ENCODE measurements around the gene MAD1L1. TPM values are rescaled to one million over a fixed set of nuclear protein-coding genes. Genes with fewer than 3 reads are reported as not detected.
"Not testable (repeated sequence)": the region's sequence is repeated elsewhere in the genome, so short reads cannot be mapped to it uniquely, and the experiment has no call there.

The MAD1L1 gene
- polyA plus RNA-seq, 4 donors, result 23.4 to 29.0 (median 25.7) TPM

DNA sequence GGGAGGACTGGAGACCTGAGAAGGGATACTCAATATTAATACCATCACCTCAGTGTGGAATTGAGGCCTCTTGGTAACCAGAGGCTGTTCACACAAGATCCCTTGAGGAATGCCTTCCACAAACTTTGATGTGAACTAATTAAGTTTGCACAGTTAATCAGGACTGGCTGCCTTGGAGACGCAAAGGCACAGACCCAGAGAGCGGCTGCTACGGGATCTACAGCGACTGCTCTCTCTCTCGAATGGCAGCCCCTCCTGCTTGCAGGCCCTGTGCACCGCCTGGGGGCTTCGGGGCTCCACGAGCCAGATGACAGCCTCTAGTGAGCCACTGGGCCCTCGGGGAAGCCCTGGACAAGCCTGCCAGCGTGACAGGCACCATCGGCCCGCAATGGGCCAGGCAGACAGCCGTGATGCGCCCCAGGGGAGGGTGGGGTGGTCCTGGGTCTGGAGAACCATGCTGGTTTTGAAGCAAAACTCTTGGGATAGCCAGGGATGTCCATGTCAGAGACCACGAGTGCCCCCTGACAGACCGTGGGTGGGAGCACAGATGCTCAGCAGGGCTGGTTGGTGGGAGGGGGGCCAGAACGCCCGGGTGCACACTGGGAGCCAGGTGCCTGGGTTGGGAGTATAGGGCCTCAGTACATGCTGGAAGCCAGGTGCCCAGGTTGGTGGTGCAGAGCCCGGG, 367.0 kb downstream of the MAD1L1 start:
- DNase-seq (ENCODE audit: low read depth in 4 of 4, low spot score in 2 of 4), result no peak

DNA sequence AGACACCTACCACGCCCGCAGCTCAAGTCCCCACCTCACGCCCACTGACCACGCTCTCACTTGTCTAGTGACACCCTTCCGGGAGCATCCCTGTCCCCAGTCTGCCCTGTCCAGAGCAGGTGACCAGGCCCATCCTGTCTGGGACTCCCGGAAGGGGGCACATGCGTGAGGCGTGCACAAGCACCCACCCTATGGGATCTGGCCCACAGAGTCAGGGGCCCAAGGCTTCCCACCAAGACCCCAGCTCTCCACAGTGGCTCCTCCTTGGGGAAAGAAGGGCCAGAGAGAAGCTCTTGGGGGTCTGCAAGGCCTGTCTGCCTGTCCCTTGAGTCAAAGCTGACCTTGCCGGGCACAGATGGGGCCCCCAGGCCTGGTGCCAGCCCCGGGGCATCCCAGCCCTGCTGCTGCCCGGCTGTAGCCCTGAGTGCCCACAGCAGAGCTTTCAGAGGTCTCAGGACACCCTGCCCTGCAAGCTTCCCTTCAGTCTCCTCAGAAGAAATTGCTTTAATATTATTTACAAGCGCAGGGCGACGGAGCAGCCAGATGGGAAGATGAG, 367.7 kb downstream of the MAD1L1 start:
- no peak for DNase-seq (ENCODE audit: low read depth in 4 of 4, low spot score in 2 of 4)

DNA sequence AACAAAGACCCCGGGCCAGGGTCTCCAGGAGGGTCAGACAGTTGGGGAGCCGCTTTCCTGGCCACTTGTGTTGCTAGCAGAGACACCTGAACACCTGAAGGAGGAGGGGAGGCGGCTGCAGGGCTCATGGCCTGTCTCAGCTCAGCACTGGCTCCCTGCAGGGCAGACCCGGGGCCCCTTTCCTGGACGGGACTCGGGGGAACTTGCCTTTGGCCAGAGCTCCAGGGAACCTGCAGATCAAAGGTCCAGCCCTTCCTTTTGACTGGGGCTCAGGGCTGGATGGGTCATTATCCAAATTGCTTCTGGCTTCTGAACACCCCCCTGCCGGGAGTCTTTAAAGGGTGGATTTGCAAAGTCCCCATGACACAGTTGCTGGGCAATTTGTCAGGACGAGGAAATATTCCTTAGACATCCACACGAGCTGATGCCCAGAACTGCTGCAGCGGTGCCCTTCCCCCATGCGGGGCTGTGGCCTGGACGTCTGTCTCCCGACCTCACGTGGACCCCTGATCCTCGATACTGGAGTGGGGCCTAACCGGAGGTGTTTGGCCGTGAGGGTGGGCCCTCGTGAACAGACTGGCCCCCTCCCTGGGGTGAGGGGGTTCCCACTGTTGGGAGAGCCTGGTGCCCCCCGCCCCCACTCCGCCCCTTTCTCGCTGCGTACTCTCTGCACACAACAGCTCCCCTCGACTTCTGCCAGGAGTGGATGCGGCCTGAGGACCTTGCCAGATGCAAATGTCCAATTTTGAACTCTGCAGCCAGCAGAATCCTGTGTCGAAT, 368.4 kb downstream of the MAD1L1 start:
- no peak for DNase-seq (ENCODE audit: low read depth in 4 of 4, low spot score in 2 of 4)

DNA sequence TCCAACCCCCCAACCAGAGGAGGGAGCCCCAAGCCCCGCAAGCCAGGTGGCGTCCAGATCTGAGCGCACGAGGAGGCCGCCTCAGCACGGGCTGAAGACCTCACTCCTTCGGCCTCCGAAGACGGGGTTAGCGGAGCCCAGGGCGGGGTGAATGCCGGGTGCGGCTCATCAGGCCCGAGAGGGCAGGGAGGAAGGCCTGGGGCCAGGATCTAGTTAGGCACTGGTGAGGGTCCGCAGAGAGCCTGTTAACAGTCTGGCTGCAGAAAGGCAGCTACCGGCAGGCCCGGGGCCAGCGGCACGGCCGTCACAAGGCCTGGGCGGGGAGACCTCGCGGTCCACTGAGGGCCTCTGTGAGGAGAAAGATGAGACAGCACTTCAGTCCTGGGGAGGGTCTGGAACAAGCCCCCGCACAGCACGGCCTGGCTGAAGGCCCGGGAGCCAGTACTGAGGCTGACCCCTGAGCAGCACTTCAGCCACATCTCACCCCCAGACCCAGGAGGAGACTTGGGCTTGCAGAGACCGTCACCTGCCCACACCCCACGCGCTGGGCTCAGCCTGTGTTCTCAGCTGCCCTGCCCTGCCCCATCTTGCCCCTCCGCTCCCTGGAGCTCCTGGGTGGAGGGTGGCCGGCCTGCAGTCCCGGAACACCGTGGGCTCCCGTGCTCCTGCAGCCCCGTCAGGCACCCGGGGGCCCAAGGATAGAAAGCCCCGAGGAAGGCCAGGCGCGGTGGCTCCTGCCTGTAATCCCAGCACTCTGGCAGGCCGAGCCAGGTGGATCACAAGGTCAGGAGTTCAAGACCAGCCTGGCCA, 369.4 kb downstream of the MAD1L1 start:
- no peak for DNase-seq (ENCODE audit: low read depth in 4 of 4, low spot score in 2 of 4)

DNA sequence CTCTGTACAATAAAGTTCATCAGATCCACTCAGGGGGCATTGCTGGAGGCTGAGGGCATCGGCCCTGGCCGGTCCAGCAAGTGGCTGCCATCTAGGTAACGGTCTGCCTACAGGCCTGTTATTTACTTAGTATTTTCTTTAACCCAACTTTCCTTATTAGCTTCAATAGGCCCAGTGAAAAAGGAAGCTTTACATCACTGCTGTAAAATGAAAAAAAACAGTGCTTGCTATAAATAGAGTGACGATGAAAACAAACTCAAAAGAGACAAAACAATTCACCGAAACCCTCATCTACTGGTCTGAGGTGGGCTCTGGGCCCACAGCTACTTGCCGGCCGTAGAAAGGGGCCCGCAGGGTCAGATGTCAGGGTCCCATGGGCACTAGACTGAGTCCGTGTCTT, 370.2 kb downstream of the MAD1L1 start:
- DNase-seq (ENCODE audit: low read depth in 4 of 4, low spot score in 2 of 4), result no peak

GRCh38 chr7:1861799-1862458, 370.8 kb downstream of the MAD1L1 start:
- no peak for DNase-seq (ENCODE audit: low read depth in 4 of 4, low spot score in 2 of 4)

- DNase-seq (ENCODE audit: low read depth in 4 of 4, low spot score in 2 of 4), result not testable (repeated sequence)
These were observed 371.6 kb downstream of the MAD1L1 start for GRCh38 chr7:1860881-1861798.

GRCh38 chr7:1859266-1860035, 373.3 kb downstream of the MAD1L1 start:
- no peak for DNase-seq (ENCODE audit: low read depth in 4 of 4, low spot score in 2 of 4)

DNA sequence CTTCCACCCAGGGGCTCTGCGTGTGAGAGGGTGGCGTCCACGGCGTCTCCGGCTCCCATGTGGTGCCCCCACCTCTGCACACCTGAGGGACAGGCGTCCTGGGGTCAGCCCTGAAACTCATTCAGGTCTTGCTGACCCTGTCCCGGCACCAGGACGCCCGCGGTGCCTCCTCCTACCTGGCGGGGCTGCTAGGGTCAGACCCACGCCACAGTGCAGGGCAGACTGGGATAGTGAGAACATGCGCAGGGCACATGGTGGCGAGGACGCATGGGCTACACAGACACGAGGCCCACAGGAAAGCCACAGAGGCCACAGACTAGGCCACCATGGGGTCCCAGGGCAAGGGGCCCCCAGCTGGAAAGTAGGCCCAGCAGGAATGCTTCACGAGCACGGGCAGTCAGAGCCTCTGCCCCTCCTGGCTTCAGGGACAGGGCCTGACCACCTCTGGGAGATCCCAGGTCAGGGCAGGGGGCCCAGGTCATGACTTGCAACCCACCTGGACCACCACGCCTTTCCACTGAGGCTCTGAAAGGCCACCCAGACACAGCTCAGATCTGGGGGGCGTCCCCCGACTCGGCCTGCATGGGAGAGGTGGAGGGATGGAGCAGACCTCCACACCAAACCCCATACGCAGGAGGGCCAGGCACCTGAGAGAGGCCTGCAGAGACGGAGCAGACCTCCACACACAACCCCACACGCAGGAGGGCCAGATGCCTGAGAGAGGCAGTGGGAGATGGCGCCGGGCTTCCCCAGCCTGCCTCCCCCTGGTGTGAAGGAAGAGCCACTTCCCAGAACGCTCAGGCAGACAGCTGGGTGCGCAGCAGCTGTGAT, 374.1 kb downstream of the MAD1L1 start:
- DNase-seq (ENCODE audit: low read depth in 4 of 4, low spot score in 2 of 4), result no peak

DNA sequence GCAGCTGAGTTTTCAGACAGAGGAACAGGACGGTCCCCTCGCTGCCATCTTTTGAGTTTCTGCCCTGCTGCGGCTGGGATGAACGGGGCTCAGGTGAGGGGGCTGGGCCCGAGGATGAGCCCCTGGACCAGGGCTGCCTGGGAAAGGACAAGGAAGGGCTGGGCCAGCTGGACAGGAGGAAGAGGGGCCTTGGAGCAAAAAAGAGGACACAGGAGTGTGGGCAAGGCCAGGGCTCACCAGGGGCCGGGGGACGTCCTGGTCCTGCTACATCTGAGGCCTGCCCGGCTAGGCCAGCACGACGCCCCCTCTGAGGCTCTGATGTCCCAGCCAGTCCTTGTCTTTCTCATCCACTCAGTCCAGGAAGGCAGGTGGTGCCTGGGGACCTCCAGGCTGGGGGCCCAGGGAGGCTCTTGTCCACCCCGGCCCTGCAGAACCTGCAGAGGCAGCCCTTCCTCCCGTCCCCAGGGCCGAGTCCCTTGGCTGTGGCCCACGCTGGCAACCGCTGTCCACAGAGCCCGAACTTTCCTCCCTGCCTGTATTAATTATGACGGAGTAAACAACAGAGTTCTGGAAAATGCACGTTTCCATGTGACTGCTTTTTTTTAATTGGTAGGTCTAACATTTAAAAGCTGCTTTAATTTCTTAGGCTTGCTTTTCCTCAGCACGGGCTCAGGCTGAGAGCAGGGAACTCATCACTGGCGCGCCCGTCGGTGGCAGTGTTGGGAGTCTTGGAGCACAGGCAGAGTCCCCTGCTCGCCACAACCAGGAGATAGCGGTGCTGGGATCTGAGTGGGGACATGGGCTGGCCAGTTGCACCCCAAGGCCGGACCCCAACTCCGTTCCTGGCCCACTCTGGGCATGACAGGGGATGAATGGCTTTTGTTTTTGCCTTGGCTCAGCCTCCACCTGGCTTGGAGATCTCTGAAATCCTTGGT, 375.0 kb downstream of the MAD1L1 start:
- DNase-seq (ENCODE audit: low read depth in 4 of 4, low spot score in 2 of 4), result no peak

GRCh38 chr7:1856888-1857441, 375.8 kb downstream of the MAD1L1 start:
- DNase-seq (ENCODE audit: low read depth in 4 of 4, low spot score in 2 of 4), result no peak

DNA sequence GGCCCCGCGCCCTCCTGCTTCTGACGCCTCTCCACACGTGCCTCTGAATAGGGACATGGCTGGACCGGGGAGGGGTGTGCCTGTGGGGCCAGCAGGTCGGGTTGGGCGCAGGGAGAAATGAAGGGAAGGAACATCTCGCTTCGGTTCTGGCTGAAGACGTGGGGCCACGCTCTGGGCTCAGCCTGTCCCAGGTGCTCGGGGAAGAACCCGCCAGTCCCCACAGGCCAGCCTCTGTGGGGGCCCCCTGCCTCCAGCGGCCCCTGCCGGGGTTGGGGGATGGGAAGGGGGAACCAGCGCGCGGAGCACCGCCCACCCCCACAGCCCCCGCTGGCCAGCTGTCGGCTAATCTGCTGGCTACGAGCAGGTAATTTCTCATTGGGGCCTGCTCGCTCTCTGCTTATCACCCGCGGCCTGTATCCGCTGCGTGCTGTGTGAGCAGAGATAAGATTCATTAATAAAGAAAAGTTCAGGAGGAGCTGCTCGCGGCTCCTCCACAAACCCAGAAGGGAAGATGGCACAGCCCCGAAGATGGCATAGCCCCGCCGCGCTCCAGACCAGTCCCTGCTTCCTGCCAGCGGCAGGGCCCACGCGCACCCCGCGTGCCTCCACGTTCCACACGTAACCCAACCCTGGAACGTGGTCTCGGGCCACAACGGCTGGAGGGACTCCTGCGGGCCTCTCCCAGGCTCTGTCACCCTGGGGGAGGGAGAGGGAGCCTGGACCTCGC, 376.4 kb downstream of the MAD1L1 start:
- DNase-seq (ENCODE audit: low read depth in 4 of 4, low spot score in 2 of 4), result no peak

DNA sequence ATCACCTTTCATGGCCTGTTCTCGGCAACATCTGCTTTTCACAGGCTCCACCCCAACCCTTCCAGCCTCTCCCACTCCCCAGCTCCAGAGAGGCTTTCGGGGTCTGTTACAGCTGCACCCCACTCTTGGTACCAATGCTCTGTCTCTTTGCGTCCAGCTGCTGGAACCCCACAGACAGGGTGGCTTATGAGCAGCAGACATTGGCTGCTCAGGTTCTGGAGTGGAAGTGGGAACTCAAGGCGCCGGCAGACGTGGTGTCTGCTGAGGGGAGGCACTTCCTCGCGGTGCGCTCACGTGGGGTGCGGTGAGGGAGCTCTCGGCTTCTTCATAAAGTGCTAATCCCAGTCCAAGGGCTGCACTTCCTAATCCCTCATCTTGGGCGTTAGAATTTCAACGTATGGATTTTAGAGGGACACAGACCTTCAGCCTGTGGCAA, 377.0 kb downstream of the MAD1L1 start:
- DNase-seq (ENCODE audit: low read depth in 4 of 4, low spot score in 2 of 4), result no peak

DNA sequence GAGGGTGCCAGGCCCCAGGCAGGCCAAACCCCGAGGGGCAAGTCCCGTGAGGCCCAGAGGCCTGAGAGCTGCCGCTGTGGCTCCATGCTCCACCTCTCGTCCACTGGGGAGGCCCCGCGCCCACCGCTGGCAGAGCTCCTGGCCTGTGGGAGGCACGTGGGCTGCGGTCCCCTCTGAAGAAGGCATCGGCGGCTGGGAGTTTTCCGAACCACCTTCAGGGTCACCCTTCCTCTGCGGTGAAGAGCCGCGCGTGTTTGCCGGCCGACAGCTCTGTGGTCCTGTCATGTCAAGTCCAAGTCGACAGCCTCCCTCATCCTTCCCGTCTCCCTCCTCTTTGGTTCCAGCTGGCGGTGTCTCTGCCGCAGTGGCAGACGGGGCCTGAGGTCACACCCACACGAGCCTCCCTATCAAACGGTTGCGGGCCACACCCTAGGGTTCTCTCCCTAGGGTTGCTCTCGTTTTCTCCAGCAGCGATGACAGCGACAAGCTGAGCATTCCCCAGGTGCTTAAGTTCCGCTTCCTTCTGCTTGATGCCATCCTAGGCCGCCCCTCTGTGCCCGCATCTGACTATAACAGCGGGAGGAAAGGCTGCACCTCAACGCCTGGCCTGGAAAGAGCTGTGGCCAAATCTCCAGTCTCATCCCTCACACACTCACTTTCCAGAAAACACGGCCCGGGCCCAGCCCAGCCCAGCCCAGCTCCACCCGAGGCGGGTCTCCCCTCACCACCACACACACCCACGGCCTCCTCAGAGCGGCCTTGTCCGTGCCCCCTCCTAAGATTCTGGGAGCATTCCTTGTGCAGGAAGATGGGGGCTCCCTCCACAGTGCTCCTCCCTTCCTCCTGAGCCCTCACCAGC, 377.6 kb downstream of the MAD1L1 start:
- DNase-seq (ENCODE audit: low read depth in 4 of 4, low spot score in 2 of 4), result no peak

Data from left renal cortex interstitium (tissue), 4 donors.